ELR (cell line): ENCODE measurements around the gene TXLNB.

ENCODE experiments used
- DNase-seq: peaks from one replicate; pipeline ENCODE4 v3.0.0-alpha.2; 2015; ENCODE audit warnings: low read depth

TXLNB gene

GRCh38 chr6:139271056-139271455 is 20.7 kb downstream of the TXLNB start:
- peak; percentile 40 for DNase-seq

GRCh38 chr6:139270249-139270648 is 21.5 kb downstream of the TXLNB start:
- no peak for DNase-seq

GRCh38 chr6:139265512-139266190 is 26.1 kb downstream of the TXLNB start:
- DNase-seq: no peak

GRCh38 chr6:139262519-139263300 is 29.1 kb downstream of the TXLNB start:
- DNase-seq: peak; percentile 34

- DNase-seq: no peak
Observed at GRCh38 chr6:139257821-139258398, 33.9 kb downstream of the TXLNB start.

- DNase-seq: no peak
Observed at GRCh38 chr6:139257291-139257690, 34.5 kb downstream of the TXLNB start.

GRCh38 chr6:139256087-139256486 is 35.7 kb downstream of the TXLNB start:
- no peak for DNase-seq

- no peak for DNase-seq
Observed at GRCh38 chr6:139254196-139254595, 37.6 kb downstream of the TXLNB start.

GRCh38 chr6:139253656-139254055 is 38.1 kb downstream of the TXLNB start:
- no peak for DNase-seq

- no peak for DNase-seq
Observed at GRCh38 chr6:139251691-139252390, 40.0 kb downstream of the TXLNB start.

GRCh38 chr6:139251045-139251690 is 40.6 kb downstream of the TXLNB start:
- no peak for DNase-seq

- peak; percentile 63 for DNase-seq
Observed at GRCh38 chr6:139250296-139251044, 41.3 kb downstream of the TXLNB start.

GRCh38 chr6:139249395-139249794 is 42.4 kb downstream of the TXLNB start:
- DNase-seq: no peak

GRCh38 chr6:139248911-139249310 is 42.9 kb downstream of the TXLNB start:
- no peak for DNase-seq

- DNase-seq: no peak
Observed at GRCh38 chr6:139247618-139248017, 44.2 kb downstream of the TXLNB start.

- DNase-seq: no peak
Observed at GRCh38 chr6:139243536-139243935, 48.3 kb downstream of the TXLNB start.

GRCh38 chr6:139242457-139243240 is 49.1 kb downstream of the TXLNB start:
- DNase-seq: no peak

GRCh38 chr6:139240161-139241010 is 51.4 kb downstream of the TXLNB start:
- DNase-seq: no peak

- DNase-seq: no peak
Observed at GRCh38 chr6:139239064-139239463, 52.7 kb downstream of the TXLNB start.

- DNase-seq: no peak
Observed at GRCh38 chr6:139236105-139236504, 55.7 kb downstream of the TXLNB start.
